Islet of Langerhans (tissue), 1 donor: Measurements from ENCODE around the gene RYR2.

ENCODE experiments used
- FAIRE-seq: peaks from one replicate; lab custom pipeline; 2011; peaks lifted over from hg19 to GRCh38; lab: Jason Lieb, UNC

Gene RYR2

DNA sequence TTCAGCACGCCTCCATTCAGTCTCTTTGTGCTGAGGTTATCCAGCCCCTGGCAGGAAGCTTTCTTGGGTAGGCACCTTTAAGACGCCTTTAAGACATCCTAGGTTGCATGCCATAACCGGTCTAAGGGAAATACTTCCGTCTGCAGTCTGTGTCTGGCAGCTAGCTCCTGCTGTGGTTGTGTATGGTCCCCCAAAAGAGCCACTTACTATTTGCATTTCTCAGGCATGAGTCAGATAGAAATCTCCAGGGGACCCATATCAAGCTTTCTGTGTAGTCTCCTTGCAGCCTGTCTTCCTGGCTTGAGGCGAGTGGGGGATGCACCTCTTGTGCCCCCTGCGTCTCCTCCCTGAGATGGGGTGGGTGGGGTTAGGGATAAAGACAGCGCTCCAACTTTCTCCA, 10.0 kb upstream of the RYR2 start:
- no peak for FAIRE-seq

DNA sequence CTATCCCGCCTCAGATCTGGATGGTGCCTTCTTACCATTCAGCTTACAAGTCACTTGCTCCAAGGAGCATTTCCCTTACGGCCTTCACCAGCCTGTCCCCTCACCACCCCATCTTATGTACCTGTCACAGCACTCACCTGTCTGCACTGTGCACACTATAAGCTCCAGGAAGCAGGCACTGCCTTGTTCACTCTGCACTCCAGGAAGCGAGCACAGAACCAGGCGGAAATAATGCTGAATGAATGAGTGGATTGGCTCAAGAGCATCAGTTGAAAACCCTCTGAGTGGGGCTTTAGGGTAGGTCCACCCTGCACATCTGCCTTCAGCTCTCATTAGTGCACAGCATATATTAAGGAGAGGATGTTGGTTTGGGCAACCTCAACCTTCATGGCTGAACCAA, 8.9 kb upstream of the RYR2 start:
- no peak for FAIRE-seq

DNA sequence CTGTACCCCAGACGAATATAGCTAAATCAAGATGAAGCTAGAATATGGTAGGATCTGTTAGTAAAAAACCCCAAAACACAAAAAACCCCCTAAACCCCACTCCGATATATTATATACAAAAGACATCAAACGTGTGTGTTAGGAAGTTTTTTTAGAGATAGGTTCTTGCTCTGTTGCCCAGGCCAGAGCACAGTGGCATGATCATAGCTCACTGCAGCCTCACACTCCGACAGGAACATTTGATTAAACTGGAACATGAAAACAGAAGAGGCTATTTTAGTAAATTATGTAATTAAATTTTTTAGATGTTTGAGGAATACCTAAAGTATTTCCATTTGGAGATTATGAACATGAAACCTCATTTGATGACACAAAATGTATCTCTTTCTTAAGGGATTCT, 8.2 kb upstream of the RYR2 start:
- FAIRE-seq = no peak

DNA sequence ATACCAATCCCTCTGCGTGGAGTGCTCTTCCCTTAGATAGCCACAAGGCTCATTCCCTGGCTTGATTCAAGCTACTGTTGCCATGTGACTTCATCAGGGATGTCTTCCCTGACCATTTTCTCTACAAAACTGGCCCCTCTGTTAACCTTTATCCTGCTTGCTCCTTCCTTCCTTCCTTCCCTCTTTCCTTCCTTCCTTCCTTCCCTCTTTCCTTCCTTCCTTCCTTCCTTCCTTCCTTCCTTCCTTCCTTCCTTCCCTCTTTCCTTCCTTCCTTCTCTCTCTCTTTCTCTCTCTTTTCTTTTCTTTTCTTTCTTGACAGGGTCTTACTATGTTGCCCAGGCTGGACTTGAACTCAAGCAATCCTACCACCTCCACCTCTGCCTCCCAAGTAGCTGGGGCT, 6.2 kb upstream of the RYR2 start:
- FAIRE-seq = no peak

- no peak for FAIRE-seq
Measured at GRCh38 chr1:237038211-237038610, 3.8 kb upstream of the RYR2 start.

GRCh38 chr1:237040823-237041222, 1.2 kb upstream of the RYR2 start:
- FAIRE-seq = no peak

DNA sequence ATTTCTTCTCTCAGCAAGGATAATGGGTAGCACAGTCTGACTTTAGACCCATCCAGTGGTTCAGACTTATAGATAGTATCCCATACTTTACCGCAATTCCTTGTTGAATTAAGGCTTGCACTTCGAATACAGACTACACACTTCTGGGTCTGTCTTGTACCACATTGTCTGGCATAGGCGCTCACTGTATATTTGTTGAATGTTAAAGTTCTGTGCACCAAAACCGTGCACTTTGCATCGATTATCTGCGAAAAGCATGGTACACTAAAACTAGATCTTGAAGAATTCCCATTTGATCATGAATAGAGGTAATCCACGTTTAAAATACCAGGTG, 556 bp upstream of the RYR2 start:
- no peak for FAIRE-seq

DNA sequence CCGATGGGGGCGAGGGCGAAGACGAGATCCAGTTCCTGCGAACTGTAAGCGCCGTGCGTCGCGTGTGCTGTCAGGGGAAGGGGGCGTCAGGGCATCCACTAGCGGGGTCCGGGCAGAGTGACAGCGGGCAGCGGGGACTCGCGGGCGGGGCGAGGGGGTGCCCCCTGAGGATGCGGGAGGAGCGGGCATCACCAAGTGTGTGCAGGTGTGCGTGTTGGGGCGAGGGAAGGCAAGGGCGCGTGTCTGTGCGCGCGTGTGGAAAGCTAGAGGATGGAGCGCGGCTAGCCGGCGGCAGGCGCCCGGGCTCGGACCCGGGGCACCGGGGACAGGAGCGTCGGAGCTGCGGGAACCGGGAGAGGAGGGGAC, 525 bp downstream of the RYR2 start:
- FAIRE-seq = no peak

DNA sequence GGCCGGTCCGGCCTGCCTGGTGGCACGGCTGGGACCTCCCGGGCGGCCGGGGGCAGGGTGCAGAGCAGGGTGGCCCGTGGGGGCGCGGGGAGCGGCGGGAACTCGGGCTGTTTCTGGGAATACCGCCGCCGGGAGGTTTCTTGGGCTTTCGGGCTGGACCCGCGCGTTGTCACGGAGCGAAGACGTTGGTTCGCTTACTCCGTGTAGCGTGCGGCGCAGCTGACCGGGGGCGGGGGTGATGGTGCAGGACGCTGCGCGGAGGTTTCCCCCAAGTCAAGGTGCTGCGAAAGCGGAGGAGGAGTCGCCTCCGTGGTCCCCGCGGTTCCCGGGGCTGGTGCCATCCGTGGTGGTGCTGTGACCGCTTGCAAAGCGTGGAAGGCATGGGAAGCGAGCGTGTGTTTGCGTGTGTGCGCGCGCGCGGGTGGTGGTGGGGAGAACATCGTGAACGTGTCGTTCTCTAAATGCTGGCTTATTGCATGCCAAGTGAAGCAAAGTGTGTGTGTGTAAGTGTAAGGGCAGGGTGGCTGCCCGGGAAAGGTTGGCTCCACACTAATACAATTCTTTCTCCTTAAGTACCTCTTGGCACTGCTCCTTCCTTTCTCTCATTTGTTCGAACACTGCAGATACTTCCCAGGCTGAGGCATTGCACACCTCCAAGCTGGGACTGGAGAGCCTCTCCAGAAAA, 1.1 kb downstream of the RYR2 start:
- FAIRE-seq = no peak

DNA sequence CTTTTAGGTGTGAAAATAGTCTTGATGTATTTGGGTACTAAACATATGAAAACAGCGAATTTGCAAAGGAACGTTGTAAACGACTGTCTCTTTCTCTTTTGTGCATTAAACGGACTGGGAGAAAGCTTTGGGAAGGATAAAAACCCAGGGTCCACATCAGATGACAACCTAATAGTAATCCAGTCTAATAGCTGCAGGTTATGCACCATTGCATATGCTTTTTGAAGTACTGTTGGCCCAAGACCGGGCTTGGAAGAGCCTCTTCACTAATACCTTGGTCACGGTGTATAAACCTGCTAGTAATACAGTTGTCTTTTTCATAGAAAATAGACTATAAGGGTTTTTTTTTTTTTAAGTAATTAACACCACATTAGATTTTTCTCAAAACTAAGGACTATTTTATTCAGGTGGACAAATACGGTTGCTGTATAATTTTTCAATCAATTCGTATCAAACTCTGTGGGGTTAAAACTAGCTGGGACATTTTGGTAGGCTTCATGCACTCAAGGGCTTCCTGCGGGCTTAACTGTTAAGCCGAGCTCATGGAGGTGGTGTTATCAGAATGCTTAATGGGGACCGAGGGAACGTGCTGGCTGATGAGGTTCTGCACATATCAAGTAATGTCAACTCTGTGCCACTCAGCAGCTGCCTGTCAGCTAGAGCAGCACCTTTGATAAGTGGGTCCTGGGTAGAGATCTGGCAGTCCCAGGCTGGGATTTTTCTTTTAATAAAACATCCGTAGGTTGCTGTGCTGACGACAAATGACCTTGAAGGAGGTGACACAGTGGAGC, 2.1 kb downstream of the RYR2 start:
- no peak for FAIRE-seq

DNA sequence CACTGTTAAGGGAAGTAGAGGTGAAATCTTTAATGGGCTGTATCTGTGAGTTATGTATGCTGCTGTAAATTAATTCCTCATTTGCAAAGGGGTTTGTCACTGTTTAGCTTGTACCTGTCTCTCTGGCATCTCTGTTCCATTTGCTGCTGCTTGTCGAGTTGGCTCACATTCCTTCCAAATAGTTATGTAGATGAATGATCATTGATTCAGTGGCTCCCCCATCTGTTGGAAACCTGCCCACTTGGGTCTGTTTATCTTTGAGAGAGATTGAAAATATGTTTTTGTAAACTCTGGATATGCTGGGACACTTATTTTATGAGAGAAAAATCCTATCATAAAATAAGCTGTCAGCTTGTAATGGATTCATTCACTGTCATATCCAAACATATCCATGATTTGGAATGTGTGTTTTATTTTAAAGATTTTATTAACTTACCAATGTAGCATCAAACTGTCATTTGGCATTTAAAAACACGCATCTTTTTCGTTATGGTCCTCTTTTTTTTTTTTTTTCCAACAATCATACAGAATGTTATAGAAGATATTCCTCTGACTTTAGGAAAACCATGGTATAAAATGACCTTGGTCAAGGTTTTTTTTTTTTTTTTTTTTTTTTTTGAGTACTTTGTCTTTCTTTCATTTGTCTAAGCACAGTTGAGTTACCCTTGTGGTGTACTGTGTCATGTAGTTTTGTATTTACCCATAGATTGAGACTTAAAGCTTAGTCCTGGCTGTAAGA, 3.5 kb downstream of the RYR2 start:
- FAIRE-seq = no peak

DNA sequence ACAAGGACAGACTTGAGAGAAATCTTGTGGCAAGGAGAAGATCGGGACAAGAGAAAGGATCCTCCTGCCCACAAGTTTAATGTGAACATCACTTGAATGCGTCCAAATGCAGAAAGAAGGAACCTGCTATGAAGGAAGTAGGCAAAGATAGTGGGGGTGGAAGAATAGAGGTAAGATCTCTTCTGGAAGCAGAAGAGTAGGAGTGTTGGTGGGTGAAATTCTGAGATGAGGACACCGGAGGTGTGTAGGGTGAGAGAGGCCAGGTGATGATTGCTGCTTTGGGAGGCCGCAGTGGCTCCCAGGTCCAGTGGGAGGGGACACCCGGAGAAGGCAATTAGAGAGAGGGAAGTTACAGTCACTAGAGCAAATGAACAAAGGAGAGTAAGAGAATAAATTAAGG, 6.8 kb downstream of the RYR2 start:
- FAIRE-seq = no peak

GRCh38 chr1:237050185-237050584, 8.2 kb downstream of the RYR2 start:
- no peak for FAIRE-seq

DNA sequence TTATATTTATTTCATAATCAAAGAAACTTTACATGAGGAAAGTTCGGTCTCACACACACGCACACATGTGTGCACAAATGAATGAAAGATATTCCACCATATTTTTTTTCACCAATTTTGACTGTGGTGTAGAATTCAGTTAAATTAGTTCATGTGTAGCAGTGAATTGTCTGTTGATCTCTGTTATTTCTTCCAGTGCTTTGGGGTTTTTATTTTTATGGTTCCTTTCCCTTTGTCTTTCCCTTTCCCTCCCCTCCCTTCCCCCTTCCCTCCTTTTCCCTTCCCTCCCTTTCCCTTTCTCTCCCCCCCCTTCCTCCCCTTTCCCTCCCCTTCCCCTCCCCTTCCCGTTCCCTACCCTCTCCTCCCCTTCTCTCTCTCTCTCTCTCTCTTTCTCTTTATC, 8.9 kb downstream of the RYR2 start:
- no peak for FAIRE-seq

DNA sequence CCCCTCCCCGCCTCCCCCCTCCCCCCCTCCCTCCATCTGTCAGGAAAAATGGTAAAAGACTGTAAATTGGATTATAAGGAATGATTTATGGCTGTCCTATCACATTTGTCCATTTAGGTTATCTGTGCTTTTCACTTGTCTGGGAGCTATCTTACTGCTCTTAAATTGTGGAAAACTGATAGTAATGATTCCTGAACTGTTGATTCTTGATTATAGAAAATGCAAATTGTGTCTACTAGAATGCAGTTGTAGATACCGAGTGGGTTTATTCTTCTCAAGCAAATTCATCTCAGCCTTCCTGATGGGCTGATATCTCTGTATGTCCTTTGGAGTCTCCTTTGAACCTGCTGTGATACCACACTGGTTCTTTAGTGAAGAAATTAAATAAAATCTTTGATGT, 12.3 kb downstream of the RYR2 start:
- no peak for FAIRE-seq

DNA sequence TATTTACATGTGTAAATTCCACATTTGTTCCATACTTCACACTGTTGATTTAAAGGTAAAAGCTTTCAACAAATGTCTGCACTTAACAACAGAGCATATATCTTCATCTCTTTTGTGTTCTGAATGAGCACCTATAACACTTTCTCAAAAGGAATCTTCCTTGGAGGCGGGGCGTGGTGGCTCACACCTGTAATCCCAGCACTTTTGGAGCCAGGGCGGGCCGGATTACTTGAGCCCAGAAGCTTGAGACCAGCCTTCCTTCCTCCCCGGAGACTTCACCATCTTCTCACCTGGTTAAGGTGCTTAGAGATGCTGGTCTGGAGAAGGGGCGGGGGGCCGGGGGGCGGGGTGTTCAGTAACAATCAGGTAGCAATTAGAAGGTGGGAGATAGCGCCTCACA, 16.5 kb downstream of the RYR2 start:
- FAIRE-seq = no peak

- no peak for FAIRE-seq
Measured at GRCh38 chr1:237059244-237059643, 17.3 kb downstream of the RYR2 start.

DNA sequence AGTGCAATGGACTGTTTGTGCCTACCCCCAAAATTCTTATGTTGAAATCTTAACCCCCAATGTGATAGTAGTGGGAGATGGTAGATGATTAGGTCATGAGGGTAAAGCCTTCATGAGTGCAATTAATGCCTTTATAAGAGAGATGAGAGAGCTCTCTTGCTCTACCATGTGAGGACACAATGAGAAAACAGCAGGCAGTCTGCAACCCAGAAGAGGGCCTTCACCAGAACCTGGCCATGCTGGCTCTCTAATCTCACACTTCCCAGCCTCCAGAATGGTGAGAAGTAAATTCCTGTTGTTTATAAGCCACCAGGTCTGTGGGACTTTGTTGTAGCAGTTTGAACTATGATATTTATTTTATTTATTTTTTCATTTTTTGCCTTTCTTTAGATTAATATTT, 21.0 kb downstream of the RYR2 start:
- FAIRE-seq = no peak

DNA sequence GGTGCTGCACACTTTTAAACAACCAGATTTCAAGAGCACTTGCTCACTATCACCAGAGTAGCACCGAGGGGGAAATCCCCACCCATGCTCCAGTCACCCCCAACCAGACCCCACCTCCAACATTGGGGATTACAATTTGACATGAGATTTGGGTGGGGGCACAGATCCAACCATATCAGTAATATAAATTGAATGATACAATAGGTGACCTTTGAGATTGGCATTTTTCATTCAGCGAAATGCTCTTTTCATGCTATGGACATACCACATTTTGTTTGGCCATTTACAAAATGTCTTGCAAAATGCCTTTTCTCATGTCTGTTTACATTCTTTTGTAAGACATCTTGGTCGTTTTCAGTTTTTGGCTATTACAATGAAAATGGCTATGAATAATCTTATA, 23.9 kb downstream of the RYR2 start:
- FAIRE-seq = no peak

GRCh38 chr1:237070519-237070918, 28.5 kb downstream of the RYR2 start:
- no peak for FAIRE-seq

- FAIRE-seq = no peak
Measured at GRCh38 chr1:237071641-237072420, 29.8 kb downstream of the RYR2 start.

- no peak for FAIRE-seq
Measured at GRCh38 chr1:237074371-237075117, 32.6 kb downstream of the RYR2 start.
